ENCODE results near the gene NKX2-1.
"Not testable (repeated sequence)": the region's sequence is repeated elsewhere in the genome, so short reads cannot be mapped to it uniquely, and the experiment has no call there.

Gene NKX2-1

GRCh38 chr14:36505181-36505815, 14.7 kb downstream of the NKX2-1 start:
- no peak for DNase-seq

- DNase-seq, result no peak
Measured at GRCh38 chr14:36504771-36505175, 15.3 kb downstream of the NKX2-1 start.

- no peak for DNase-seq
Measured at GRCh38 chr14:36503771-36504741, 16.0 kb downstream of the NKX2-1 start.

- no peak for DNase-seq
Measured at GRCh38 chr14:36502558-36503508, 17.2 kb downstream of the NKX2-1 start.

- no peak for DNase-seq
Measured at GRCh38 chr14:36498938-36499337, 21.1 kb downstream of the NKX2-1 start.

GRCh38 chr14:36496346-36496745, 23.7 kb downstream of the NKX2-1 start:
- no peak for DNase-seq

GRCh38 chr14:36495666-36496065, 24.4 kb downstream of the NKX2-1 start:
- no peak for DNase-seq

GRCh38 chr14:36493761-36494160, 26.3 kb downstream of the NKX2-1 start:
- no peak for DNase-seq

- DNase-seq, result no peak
Measured at GRCh38 chr14:36485773-36486172, 34.3 kb downstream of the NKX2-1 start.

GRCh38 chr14:36479344-36479743, 40.7 kb downstream of the NKX2-1 start:
- peak; percentile 51 for DNase-seq

- DNase-seq, result peak; percentile 69
Measured at GRCh38 chr14:36478782-36479181, 41.2 kb downstream of the NKX2-1 start.

- DNase-seq, result peak; percentile 30
Measured at GRCh38 chr14:36477266-36477665, 42.8 kb downstream of the NKX2-1 start.

GRCh38 chr14:36476061-36476460, 44.0 kb downstream of the NKX2-1 start:
- not testable (repeated sequence) for DNase-seq

GRCh38 chr14:36474593-36474992, 45.4 kb downstream of the NKX2-1 start:
- no peak for DNase-seq

GRCh38 chr14:36471431-36471830, 48.6 kb downstream of the NKX2-1 start:
- DNase-seq, result no peak

GRCh38 chr14:36467332-36467731, 52.7 kb downstream of the NKX2-1 start:
- no peak for DNase-seq
